ENCODE results near the gene ARF4.

- no peak for TF ChIP-seq CTCF (IDR thresholded peaks at IDR 0.05 in 8 of 11, conservative IDR thresholded peaks at IDR 0.05 in 3 of 11)
- no peak for TF ChIP-seq POLR2A (IDR thresholded peaks at IDR 0.05)
These were observed 19.1 kb upstream of the ARF4 start for GRCh38 chr3:57616233-57616632.

Measured in spleen (tissue), 7 donors.